GM23248 (cell line): ENCODE results near the gene RSL1D1.

ENCODE experiments used
- EZH2 ChIP-seq: fragments of 200-600 bp; sonication (generic); IDR thresholded peaks from 2 replicates; pipeline ENCODE4 v1.6.1; 2018; ENCODE audit warnings: antibody characterized with exemption, mild to moderate bottlenecking; ENCODE audit not compliant: insufficient read depth, poor library complexity, severe bottlenecking
- EZH2phosphoT487 ChIP-seq: fragments of 200-600 bp; sonication (generic); IDR thresholded peaks from 2 replicates; pipeline ENCODE4 v1.6.1; 2018; ENCODE audit warnings: antibody characterized with exemption, moderate library complexity, mild to moderate bottlenecking, low read depth; ENCODE audit not compliant: insufficient read depth

DNA sequence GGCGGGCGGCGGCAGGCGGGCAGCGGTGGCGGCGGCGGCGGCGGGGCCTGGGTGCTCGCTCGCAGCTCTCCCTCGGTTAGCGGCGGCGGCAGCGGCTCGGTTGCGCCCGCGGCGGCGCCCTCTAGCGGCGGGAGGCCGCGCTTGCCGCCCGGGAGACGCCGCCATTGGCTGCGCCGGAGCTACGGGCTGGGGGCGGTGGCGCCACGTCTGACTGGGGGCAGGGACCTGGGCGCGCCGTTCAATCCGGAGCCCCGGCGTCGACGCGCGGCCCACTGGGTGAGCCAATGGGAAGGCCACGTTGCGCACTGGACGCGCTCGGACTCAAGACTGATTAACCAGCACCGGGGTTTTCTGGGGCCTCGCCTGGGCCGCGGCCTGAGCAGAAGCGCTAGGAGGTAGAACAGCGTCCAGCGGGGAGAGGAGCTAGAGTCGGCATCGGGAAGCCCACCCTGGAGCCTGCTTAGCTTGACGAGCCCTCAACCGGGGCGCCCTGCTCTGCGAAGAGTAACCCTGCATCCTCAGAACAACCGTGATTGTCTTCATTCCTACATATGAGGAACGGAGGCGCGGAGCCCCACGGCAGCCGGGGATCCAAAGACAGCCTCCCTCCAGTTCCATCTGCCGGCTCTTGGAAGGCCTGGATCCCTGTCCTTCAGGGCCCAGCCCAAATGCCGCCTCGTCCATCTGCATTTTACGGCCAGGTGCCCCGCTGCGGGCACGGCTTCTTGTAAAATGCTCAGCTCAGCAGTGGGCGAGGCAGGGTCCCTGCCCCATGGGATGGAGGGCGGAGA is 54.0 kb downstream of the RSL1D1 start, which contains the start of gene ZC3H7A:
- TF ChIP-seq EZH2phosphoT487 (no peak), EZH2 (no peak)
